GM19397 (cell line): ENCODE results near the gene LINGO4.

ENCODE experiments used
- ATAC-seq: cut with Tn5 transposase; IDR thresholded peaks from one replicate; pipeline ENCODE4 v1.9.1; 2021; ENCODE audit warnings: mild to moderate bottlenecking, moderate library complexity; ENCODE audit not compliant: unreplicated experiment

The LINGO4 gene, protein sequence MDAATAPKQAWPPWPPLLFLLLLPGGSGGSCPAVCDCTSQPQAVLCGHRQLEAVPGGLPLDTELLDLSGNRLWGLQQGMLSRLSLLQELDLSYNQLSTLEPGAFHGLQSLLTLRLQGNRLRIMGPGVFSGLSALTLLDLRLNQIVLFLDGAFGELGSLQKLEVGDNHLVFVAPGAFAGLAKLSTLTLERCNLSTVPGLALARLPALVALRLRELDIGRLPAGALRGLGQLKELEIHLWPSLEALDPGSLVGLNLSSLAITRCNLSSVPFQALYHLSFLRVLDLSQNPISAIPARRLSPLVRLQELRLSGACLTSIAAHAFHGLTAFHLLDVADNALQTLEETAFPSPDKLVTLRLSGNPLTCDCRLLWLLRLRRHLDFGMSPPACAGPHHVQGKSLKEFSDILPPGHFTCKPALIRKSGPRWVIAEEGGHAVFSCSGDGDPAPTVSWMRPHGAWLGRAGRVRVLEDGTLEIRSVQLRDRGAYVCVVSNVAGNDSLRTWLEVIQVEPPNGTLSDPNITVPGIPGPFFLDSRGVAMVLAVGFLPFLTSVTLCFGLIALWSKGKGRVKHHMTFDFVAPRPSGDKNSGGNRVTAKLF

GRCh38 chr1:151805066-151805820 is at the start of gene LINGO4:
LINGO4 (minus strand) TSS chr1:151805419; CDS start chr1:151802704, 2,715 bp downstream.
- ATAC-seq = no peak

GRCh38 chr1:151854658-151855057 is 49.4 kb upstream of the LINGO4 start:
- no peak for ATAC-seq

- ATAC-seq = no peak
Observed at GRCh38 chr1:151853411-151853943, 48.3 kb upstream of the LINGO4 start, which contains the start of gene THEM5. THEM5 (minus strand) TSS chr1:151853712; CDS start chr1:151853565, 147 bp downstream.

DNA sequence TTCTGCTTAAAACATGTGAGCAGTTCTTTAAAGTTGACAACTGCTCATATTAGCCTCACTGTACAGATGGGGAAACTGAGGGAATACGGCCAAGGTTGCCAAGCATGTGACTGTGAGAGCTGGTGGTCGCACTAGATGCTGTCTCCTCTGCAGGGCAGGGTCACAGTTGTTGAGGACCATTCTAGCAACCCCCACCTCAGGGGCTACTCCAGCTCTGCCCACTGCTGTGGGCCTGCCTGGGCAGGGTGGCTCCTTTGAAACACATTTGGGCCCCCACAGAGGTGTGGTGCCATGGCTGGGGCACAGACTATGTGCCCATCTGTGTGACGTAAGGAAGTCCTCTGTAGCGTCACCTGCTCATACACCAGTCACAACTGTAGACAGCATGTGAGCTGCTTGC is 47.5 kb upstream of the LINGO4 start:
- ATAC-seq = no peak

GRCh38 chr1:151851886-151852285 is 46.7 kb upstream of the LINGO4 start:
- ATAC-seq = no peak

- no peak for ATAC-seq
Observed at GRCh38 chr1:151849871-151850270, 44.7 kb upstream of the LINGO4 start.

GRCh38 chr1:151849126-151849525 is 43.9 kb upstream of the LINGO4 start:
- no peak for ATAC-seq

GRCh38 chr1:151847867-151848596 is 42.8 kb upstream of the LINGO4 start:
- ATAC-seq = no peak

DNA sequence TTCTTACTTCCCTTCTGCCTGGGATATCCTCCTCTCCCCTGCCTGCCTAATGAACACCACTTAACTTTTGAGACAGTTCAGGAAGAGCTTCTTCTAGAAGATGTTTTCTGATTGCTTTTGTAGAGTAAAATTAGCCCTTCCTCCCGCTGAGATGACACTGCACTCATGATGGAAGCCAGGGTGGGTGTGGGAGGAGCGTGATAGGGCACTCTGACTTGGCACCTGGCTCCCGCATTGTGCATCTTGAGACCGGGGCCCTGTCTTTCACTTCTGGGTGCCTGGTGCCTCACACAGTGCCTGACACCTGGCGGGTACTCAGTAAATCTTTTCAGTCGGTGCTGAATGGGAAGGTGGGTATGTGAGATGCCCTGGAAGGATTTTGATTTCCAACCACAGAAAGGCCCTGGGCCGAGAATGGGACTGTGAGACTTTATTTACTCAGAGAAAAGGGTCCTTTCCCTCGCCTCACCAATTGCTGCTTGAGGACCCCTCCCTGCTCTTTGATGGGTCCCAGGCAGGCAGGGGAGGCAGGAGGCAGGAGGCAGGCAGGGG is 41.5 kb upstream of the LINGO4 start:
- ATAC-seq = no peak

GRCh38 chr1:151846062-151846568 is 40.9 kb upstream of the LINGO4 start:
- no peak for ATAC-seq

DNA sequence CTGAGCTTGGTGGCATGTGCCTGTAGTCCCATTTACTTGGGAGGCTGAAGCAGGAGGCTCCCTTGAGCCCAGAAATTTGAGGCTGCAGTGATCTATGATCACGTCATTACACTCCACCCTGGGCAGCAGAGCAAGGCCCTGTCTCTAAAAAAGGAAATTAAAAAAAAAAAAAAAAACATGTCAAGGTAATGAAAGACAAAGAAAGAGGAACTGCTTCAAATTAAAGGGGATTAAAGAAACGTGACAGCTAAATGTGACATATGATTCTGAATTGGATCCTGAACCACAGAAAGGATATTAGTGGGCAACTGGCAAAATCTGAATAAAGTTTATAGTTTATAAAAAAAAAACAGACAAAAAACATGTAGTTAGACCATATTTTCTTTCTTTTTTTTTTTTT is 38.2 kb upstream of the LINGO4 start:
- no peak for ATAC-seq

DNA sequence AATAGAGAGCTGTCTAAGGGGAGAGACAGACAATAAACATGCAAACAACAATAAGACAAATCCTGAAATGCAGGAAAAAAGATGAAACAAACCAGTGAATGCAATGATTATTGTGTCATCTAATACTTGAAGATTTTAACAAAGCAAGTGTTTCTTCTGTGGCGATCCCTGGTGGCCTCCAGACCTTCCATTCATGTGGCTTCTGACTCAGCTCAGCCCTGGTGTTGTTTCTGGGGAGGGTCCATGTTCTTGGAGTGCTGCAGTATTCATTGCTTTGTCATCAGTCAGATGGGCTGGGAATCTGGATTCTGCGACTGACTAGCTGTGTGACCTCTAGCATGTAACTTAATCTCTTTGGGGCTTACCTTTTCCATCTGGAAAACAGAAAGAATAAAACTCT is 35.9 kb upstream of the LINGO4 start:
- no peak for ATAC-seq

- ATAC-seq = no peak
Observed at GRCh38 chr1:151840421-151840820, 35.2 kb upstream of the LINGO4 start.

- ATAC-seq = no peak
Observed at GRCh38 chr1:151839457-151840403, 34.5 kb upstream of the LINGO4 start, which contains the start of gene C2CD4D. C2CD4D (minus strand) TSS chr1:151839820; CDS start chr1:151838989, 831 bp downstream.

- ATAC-seq = no peak
Observed at GRCh38 chr1:151839082-151839412, 33.8 kb upstream of the LINGO4 start.

DNA sequence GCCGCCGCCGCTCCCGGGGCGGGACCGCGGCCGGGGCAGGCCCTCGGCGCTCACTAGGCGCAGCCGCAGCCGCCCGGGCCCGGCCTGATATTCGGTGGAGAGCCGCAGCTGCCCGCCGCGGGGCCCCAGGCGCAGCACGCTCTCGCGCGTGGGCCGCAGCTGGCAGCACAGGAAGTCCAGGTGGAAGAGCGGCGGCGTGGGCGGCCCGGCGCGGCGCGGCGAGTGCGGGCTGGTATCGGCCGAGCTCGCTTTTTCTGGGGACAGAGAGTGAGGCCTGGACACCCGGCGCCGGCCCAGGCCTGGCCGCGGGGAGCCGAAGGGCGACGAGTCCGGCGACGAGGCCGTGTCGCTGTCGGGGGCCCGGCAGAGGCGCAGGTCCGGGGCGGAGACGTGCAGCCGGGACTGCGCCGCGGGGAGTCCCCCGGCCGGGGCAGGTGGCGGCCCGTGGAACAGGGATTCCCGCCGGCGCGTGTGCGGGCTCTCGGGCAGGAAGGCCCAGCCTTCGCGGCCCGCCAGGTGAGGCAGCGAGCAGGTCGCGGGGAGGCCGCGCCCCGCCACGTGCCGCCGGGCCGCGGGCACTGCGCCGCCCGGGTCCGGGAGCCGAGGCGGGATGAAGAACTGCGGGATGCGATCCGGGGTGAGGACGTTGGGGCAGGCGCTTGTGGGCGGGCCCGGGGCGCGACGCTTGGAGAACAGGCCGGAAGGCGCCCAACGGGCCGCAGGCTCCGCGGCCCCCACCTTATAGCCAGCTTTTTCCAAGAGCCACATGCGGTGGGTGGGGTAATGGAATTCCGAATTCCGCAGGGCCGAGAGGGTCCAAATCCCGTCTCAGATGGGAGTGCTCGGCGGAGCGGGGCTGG is 33.2 kb upstream of the LINGO4 start:
- ATAC-seq = no peak

GRCh38 chr1:151837884-151838221 is 32.6 kb upstream of the LINGO4 start:
- ATAC-seq = no peak

DNA sequence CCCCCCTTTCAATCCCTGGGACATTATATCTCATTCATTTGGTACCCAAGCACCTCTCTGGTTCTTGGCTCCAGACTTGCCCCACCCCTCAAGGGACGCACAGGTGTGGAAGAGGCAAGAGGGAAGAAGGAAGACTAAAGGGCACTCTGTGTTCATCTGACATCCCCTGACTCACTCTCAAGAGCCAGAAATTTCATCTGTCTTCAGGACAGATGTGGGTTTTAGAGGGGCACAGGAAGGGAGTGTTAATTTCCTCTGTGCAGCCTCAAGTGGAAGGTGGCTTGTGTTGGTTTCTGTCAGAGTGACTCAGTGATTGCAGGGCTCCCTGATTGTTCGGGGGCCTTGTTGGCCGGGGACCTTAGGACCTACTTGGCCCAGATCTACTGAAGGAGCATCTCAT is 32.0 kb upstream of the LINGO4 start:
- no peak for ATAC-seq
